Neural progenitor cell (in vitro differentiated cells): ENCODE results near the gene LBH. TPM values are rescaled to one million over a fixed set of nuclear protein-coding genes. Genes with fewer than 3 reads are reported as not detected.

Source experiments
- DNase-seq: peaks from one replicate; pipeline ENCODE4 v3.0.0-alpha.2; 2016; ENCODE audit warnings: low spot score
- H2AFZ ChIP-seq: fragments of 200-600 bp; sonication (generic); replicated peaks from 2 replicates; pipeline ENCODE4 v1.6.1; 2016; ENCODE audit warnings: antibody characterized with exemption
- H3F3A ChIP-seq: fragments of 200-600 bp; sonication (generic); 2 replicates; pipeline ENCODE4 v1.6.1; 2016; ENCODE audit warnings: antibody characterized with exemption, low read depth
- H3K27ac ChIP-seq: fragments of 200-600 bp; sonication (generic); 2 replicates; pipeline ENCODE4 v1.5.1; 2016; ENCODE audit warnings: mild to moderate bottlenecking
- H3K27me3 ChIP-seq: fragments of 200-600 bp; sonication (generic); 2 replicates; pipeline ENCODE4 v1.6.1; 2016; ENCODE audit warnings: mild to moderate bottlenecking, moderate library complexity
- H3K36me3 ChIP-seq: fragments of 200-600 bp; sonication (generic); 2 replicates; pipeline ENCODE4 v1.5.1; 2016
- H3K4me1 ChIP-seq: fragments of 200-600 bp; sonication (generic); 2 replicates; pipeline ENCODE4 v1.6.1; 2016; ENCODE audit warnings: mixed run types
- H3K4me2 ChIP-seq: fragments of 200-600 bp; sonication (generic); 2 replicates; pipeline ENCODE4 v1.6.1; 2016
- H3K4me3 ChIP-seq: fragments of 200-600 bp; sonication (generic); 2 replicates; pipeline ENCODE4 v1.5.1; 2016
- H3K79me2 ChIP-seq: fragments of 200-600 bp; sonication (generic); 2 replicates; pipeline ENCODE4 v1.6.1; 2016; ENCODE audit warnings: low read depth
- H3K9ac ChIP-seq: fragments of 200-600 bp; sonication (generic); 2 replicates; pipeline ENCODE4 v1.6.1; 2016
- H3K9me3 ChIP-seq: fragments of 200-600 bp; sonication (generic); 2 replicates; pipeline ENCODE4 v1.5.1; 2016; ENCODE audit warnings: low read depth
- H4K20me1 ChIP-seq: fragments of 200-600 bp; sonication (generic); 2 replicates; pipeline ENCODE4 v1.6.1; 2016; ENCODE audit warnings: low read depth
- H3K27ac Mint-ChIP-seq: 3 replicates; pipeline ENCODE4 v1.8.0; 2021; ENCODE audit warnings: mixed read lengths
- H3K27me3 Mint-ChIP-seq: 2 replicates; pipeline ENCODE4 v1.8.0; 2022; ENCODE audit warnings: low read depth, mild to moderate bottlenecking, inconsistent platforms, moderate library complexity, mixed read lengths; ENCODE audit not compliant: insufficient read depth
- H3K36me3 Mint-ChIP-seq: 3 replicates; pipeline ENCODE4 v1.8.0; 2021; ENCODE audit warnings: mixed read lengths
- H3K4me1 Mint-ChIP-seq: 3 replicates; pipeline ENCODE4 v1.8.0; 2021; ENCODE audit warnings: mixed read lengths
- H3K4me3 Mint-ChIP-seq: 3 replicates; pipeline ENCODE4 v1.8.0; 2021; ENCODE audit warnings: mild to moderate bottlenecking, moderate library complexity, mixed read lengths
- H3K9me3 Mint-ChIP-seq: 3 replicates; pipeline ENCODE4 v1.8.0; 2020; ENCODE audit warnings: mixed read lengths
- EZH2 ChIP-seq: fragments of 200-600 bp; sonication (generic); IDR thresholded peaks from 2 replicates; pipeline ENCODE4 v1.6.1; 2017; ENCODE audit warnings: antibody characterized with exemption, mild to moderate bottlenecking, moderate library complexity
- EZH2phosphoT487 ChIP-seq: fragments of 200-600 bp; sonication (generic); IDR thresholded peaks from 2 replicates; pipeline ENCODE4 v1.6.1; 2017; ENCODE audit warnings: antibody characterized with exemption
- total RNA-seq: library from RNA; depleted of rRNA; stranded (reverse); fragments of >200 nt; gene quantifications from 2 replicates; pipeline ENCODE4 v1.2.3, GENCODE V29; 2015; ENCODE audit warnings: low replicate concordance
- TF ChIP-seq, protein P1 (sequence below): fragments of 200-600 bp; sonication (generic); IDR thresholded peaks from 2 replicates; pipeline ENCODE4 v1.5.1; 2017; ENCODE audit warnings: antibody characterized with exemption, mild to moderate bottlenecking

LBH gene
- total RNA-seq, 1 donor from 2014 or later = 4.2 TPM

DNA sequence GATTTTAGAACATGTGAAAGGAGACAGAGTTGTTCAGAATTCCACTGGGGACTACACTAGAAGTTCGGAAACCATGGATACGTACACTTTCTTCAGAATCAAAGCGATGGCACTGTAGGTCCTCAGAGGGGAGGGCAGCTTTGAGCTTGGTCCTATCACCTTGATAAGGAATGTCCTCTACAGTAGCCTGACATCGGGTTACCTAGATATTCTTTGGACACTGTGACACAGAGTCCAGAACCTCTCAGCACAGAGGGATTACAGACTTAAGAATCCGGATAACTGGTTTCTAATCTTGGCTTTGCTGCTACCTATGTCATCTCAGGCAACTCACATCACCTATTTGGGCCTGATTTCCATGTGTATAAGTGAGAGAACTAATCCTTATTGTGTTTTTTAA, 14.0 kb downstream of the LBH start:
- Histone ChIP-seq H3F3A (peaks cover 5% of the 10 kb centered on the region), H3K27me3 (no peaks in the 10 kb centered on the region), H3K27ac (no peak overlapping the region), H3K4me3 (no peak overlapping the region), H4K20me1 (no peaks in the 10 kb centered on the region), H3K9ac (no peak overlapping the region), H3K4me1 (peaks cover 19% of the 10 kb centered on the region), H3K36me3 (no peaks in the 10 kb centered on the region), H3K79me2 (no peaks in the 10 kb centered on the region), H2AFZ (no peak overlapping the region), H3K4me2 (no peak overlapping the region), H3K9me3 (no peaks in the 10 kb centered on the region)
- no peak for TF ChIP-seq EZH2
- no peak for TF ChIP-seq EZH2phosphoT487
- TF ChIP-seq, protein P1, sequence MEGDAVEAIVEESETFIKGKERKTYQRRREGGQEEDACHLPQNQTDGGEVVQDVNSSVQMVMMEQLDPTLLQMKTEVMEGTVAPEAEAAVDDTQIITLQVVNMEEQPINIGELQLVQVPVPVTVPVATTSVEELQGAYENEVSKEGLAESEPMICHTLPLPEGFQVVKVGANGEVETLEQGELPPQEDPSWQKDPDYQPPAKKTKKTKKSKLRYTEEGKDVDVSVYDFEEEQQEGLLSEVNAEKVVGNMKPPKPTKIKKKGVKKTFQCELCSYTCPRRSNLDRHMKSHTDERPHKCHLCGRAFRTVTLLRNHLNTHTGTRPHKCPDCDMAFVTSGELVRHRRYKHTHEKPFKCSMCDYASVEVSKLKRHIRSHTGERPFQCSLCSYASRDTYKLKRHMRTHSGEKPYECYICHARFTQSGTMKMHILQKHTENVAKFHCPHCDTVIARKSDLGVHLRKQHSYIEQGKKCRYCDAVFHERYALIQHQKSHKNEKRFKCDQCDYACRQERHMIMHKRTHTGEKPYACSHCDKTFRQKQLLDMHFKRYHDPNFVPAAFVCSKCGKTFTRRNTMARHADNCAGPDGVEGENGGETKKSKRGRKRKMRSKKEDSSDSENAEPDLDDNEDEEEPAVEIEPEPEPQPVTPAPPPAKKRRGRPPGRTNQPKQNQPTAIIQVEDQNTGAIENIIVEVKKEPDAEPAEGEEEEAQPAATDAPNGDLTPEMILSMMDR = no peak
- H3K4me1 Mint-ChIP-seq = peaks cover 13% of the 10 kb centered on the region
- no peak for DNase-seq
- peaks cover 5% of the 10 kb centered on the region for H3K9me3 Mint-ChIP-seq
- no peak overlapping the region for H3K27ac Mint-ChIP-seq
- peaks cover 3% of the 10 kb centered on the region for H3K36me3 Mint-ChIP-seq
- no peak overlapping the region for H3K4me3 Mint-ChIP-seq
- no peaks in the 10 kb centered on the region for H3K27me3 Mint-ChIP-seq

DNA sequence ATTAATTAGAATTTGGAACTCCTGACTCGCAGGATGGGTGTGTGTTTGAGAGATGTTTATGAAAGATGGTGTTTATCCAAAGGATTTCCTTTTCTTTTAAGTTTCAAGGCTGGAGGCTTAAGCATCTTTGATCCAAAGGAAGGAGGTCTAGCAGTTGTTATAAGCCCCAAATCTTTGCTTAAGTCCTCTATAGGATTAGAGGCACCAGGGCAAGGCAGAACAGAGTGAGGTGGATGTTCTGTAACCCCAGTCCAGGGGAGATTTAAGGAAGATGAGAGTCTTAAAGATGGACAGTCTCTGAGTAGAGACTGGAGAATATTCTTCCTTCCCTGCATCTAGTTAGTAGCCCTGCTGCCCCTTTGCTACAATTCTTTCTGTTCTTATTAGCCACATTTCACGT, 17.5 kb downstream of the LBH start:
- TF ChIP-seq EZH2 (no peak), EZH2phosphoT487 (no peak)
- TF ChIP-seq, protein P1 = no peak
- no peaks in the 10 kb centered on the region for H3K27me3 ChIP-seq
- H3K9me3 ChIP-seq = no peaks in the 10 kb centered on the region
- peaks cover 22% of the 10 kb centered on the region for H3K4me1 ChIP-seq
- H3F3A ChIP-seq = peaks cover 5% of the 10 kb centered on the region
- no peak for DNase-seq
- peaks cover 2% of the 10 kb centered on the region for H3K27me3 Mint-ChIP-seq
- H3K4me1 Mint-ChIP-seq = peaks cover 20% of the 10 kb centered on the region
- H3K36me3 Mint-ChIP-seq = peaks cover 3% of the 10 kb centered on the region
- H3K9me3 Mint-ChIP-seq = peaks cover 5% of the 10 kb centered on the region
- no peak overlapping the region for H3K27ac ChIP-seq
- no peaks in the 10 kb centered on the region for H3K36me3 ChIP-seq
- H3K9ac ChIP-seq = no peak overlapping the region
- no peak overlapping the region for H3K4me3 Mint-ChIP-seq
- no peaks in the 10 kb centered on the region for H3K79me2 ChIP-seq
- no peak overlapping the region for H2AFZ ChIP-seq
- no peak overlapping the region for H3K27ac Mint-ChIP-seq
- peak overlapping the region; percentile 31 for H3K4me2 ChIP-seq
- H4K20me1 ChIP-seq = no peaks in the 10 kb centered on the region
- H3K4me3 ChIP-seq = no peak overlapping the region

DNA sequence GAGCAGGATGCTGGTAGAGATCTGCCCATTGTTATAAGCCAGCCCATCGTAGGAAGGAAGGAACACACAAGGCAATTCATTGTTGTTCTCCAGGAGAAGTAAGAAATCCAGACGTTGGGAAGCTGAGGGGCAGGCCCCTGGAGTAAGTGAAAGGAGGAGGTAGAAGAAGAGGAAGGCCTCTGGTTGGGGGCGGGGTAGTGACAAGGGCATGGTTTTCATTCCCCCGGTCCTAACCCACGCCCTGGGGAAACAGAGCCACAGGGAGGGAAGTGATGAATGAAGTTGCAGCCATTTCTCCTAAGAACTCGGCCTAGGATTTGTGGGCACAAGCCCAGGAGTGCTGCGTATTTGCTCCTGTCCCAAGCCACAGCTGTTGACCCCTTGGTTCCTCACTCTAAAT, 18.0 kb downstream of the LBH start:
- Mint-ChIP-seq H3K27ac (no peak overlapping the region), H3K4me1 (peaks cover 20% of the 10 kb centered on the region), H3K4me3 (no peak overlapping the region), H3K9me3 (peaks cover 5% of the 10 kb centered on the region), H3K36me3 (peaks cover 3% of the 10 kb centered on the region), H3K27me3 (peaks cover 2% of the 10 kb centered on the region)
- peaks cover 5% of the 10 kb centered on the region for H3F3A ChIP-seq
- H3K4me3 ChIP-seq = no peak overlapping the region
- no peak overlapping the region for H2AFZ ChIP-seq
- peaks cover 22% of the 10 kb centered on the region for H3K4me1 ChIP-seq
- H3K9ac ChIP-seq = no peak overlapping the region
- H3K9me3 ChIP-seq = no peaks in the 10 kb centered on the region
- DNase-seq = no peak
- no peaks in the 10 kb centered on the region for H3K27me3 ChIP-seq
- H3K4me2 ChIP-seq = peak overlapping the region; percentile 31
- H3K79me2 ChIP-seq = no peaks in the 10 kb centered on the region
- no peaks in the 10 kb centered on the region for H4K20me1 ChIP-seq
- no peak overlapping the region for H3K27ac ChIP-seq
- TF ChIP-seq EZH2 (no peak), EZH2phosphoT487 (no peak)
- TF ChIP-seq, protein P1 = no peak
- H3K36me3 ChIP-seq = no peaks in the 10 kb centered on the region
